Activated CD4-positive, alpha-beta T cell treated with anti-CD3 and anti-CD28 coated beads for 24 hours (primary cell): ENCODE results near the gene NCOA7.
"Not testable (repeated sequence)": the region's sequence is repeated elsewhere in the genome, so short reads cannot be mapped to it uniquely, and the experiment has no call there.

Experiments used
- DNase-seq, 2 donors: peaks; one replicate each; pipeline ENCODE4 v3.0.0-alpha.2; 2020; ENCODE audit warnings: low read depth in 2 of 2

Gene NCOA7

DNA sequence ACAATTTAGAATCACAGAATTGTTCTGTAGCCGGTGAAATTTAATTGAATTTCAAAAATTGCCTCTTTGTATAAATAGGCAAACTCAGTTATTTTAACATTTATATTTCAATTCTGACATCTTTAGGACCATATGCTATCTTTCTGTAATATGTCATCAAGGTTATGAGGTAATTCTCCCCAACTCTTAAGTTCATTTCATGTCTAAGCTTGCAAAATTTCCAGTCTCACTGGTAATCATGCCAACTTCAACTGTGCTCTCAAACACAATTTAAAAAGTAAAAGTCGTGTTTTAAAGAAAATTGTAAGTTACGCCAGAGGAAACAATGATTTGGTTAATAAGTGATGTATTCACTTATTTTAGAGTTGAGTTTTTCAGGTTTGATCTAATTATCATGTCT, 1.4 kb downstream of the NCOA7 start:
- no peak for DNase-seq

DNA sequence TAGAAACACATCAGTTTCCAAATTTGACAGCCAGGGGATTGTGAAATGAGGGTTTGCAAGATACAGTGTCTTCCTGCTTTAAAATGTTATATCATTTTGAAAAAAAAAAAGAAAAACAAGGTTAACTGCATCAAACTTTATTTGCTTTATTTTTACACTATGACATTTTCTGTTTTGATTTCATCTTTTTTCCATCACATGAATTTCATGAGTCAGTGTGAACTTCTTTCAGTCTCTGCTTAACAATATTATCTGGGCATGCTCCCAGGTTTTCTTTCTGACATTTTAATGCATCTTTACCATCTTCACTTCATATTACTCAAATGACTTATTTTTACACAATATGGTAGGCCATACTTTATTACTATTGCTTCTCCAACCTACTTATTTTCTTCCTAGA, 1.9 kb downstream of the NCOA7 start:
- DNase-seq: no peak

DNA sequence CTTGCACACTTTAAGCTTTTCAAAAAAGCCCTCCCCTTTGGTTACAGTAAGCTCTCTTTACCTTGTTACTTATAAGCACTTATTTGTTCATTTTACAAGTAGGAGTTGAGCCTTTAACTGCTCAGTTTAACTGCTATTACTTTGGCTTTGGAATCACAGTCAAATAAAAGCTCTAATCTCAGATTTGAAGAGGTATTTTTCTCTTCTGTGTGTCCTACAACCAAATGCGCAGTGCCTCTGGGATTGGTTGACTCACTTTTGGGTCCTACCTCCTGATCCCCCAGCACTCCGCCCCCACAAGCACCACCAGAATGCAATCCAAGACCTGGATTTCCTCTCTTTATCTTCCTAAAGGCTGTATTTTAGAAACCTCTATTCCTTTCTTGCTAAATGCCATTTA, 2.5 kb downstream of the NCOA7 start:
- no peak for DNase-seq

GRCh38 chr6:125793863-125794262, 3.1 kb downstream of the NCOA7 start:
- peak in 1 of 2 donors; percentile 32 for DNase-seq

- no peak for DNase-seq
Observed at GRCh38 chr6:125794342-125795137, 3.8 kb downstream of the NCOA7 start.

- DNase-seq: no peak
Observed at GRCh38 chr6:125795301-125795700, 4.5 kb downstream of the NCOA7 start.

GRCh38 chr6:125797120-125797885, 6.5 kb downstream of the NCOA7 start:
- no peak for DNase-seq

DNA sequence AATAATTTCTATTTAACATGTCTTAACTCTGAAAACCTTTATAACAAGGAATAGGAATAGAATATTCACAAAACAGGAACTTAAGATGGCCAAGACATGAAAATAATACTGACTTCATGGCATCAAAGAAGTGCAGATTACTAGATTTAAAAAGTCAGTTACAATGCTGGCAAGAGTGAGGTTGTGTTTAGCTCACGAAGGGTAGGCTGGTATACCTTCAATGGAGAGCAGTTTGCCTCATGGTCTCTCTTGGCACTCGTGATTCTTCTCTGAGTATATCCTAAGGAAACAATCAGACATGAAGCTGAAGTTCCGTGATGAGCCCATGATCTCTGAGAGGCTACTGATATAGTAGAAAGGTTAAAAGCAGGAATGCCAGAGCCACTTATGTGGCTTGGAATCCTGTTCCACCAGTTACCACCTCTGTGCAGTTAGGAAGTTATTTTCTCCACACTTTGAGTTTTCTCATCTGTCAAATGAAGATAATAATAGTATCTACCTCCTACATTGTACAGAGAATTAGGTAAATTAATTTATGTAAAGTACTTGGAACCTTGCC, 7.2 kb downstream of the NCOA7 start:
- DNase-seq: no peak

DNA sequence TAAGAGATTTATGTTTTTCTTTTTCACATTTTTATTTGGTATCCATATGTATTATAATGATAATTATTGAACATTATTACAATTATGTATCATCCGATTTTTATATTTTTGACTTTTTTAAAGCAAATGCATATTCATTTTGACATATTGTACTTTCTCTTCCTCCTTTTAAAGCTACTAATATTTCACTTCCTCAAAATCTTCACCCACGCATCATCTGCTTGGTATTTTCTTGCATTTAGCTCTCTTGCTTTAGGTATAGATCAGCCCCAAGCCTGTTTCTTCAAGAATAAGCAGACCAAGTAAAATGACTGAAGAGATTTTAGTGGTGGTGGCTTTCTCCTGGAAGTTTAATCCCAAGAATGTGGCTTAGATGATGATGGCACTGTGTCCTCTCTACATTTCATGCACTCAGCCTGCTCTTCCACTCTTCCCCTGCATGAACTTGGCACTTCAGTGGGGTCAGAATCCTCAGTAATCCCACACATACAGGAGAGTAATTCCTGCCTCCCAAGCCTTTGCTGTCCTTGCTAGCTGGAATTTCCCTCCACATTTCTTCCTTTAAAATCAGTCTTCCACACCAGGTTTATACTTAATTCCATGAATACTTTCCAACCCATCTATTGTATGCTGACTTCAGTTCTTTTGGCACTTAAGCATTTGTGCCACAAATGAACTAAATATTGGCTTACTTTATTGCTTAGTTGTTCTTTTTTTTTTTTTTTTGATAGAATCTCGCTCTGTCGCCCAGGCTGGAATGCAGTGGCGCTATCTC, 8.2 kb downstream of the NCOA7 start:
- no peak for DNase-seq

DNA sequence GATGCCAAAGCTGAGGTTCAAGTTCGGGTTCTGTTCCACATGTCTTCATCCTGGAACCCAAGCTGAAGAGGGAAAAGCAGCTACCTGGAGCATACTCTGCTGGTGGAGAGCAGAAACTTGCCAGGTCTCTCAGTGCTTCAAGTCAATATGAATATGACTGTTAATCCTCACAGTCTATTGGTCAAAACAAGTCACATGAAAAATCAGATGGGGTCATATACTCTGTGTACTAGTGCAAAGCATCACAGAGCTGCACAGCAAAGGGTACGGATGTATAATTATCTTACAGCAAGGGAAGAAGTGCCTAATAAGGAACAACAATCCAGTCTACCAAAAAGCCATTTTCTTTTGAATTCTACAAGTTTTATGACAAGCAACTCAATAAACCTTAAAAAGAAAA, 11.6 kb downstream of the NCOA7 start:
- no peak for DNase-seq

DNA sequence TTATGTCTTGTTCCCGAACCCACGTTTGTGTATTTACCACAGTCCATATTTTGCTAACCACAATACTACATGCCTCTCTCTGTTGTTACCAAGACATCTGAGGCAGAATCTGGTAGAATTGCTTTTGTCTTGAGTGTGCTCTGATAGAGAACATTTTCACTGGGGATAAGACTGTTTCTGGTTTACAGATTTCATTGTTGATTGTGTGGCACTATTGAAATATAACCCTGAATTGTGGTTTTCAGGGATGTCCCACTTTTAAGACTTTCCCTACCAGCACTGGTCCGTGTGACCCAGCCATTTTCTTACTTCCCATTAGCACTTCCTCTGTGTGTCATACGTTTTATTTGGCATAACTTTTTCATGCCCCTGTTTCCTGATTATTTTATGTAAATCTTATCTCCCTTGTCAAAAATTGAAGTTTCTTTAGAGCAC, 12.2 kb downstream of the NCOA7 start:
- no peak for DNase-seq

DNA sequence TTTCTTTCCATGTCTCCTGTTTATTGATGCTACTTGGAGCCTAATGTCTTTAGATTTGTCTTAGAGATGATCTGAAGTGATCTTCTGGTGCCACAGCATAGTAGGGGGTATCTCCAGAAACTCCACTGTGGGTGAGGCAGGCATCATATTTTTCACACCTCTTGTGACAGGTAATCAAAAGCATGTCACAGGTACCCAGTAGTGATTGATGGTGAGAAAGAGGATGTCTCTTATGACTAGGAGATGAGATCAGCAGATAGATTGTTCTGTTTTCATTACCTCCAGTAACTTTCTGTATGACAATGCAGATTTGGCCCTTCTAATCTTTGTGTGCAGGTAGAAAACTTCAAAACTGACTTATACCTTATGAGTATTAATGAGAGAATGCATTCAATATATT, 13.5 kb downstream of the NCOA7 start:
- DNase-seq: no peak

DNA sequence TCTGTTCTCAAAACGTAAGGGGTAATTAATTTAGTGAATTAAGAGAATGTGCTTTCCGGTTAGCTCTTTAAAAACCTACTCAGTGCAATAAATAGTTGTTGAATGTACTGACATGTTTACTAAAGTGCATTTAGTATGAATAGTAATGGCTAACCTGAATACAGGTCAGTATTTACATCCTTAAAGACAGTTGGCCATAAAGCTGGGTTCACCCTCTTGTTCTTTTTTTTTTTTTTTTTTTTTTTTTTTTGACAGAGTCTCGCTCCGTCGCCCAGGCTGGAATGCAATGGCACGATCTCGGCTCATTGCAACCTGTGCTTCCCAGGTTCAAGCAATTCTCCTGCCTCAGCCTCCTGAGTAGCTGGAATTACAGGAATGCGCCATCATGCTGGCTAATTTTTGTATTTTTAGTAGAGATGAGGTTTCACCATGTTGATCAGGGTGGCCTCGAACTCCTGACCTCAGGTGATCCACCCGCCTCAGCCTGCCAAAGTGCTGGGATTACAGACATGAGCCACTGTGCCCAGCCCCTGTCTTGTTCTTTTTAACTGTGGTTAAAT, 14.2 kb downstream of the NCOA7 start:
- not testable (repeated sequence) for DNase-seq

GRCh38 chr6:125806813-125807212, 16.1 kb downstream of the NCOA7 start:
- DNase-seq: no peak

- DNase-seq: no peak
Observed at GRCh38 chr6:125807293-125807692, 16.5 kb downstream of the NCOA7 start.

- DNase-seq: no peak
Observed at GRCh38 chr6:125808060-125808459, 17.3 kb downstream of the NCOA7 start.

GRCh38 chr6:125808591-125808990, 17.8 kb downstream of the NCOA7 start:
- DNase-seq: no peak

GRCh38 chr6:125809570-125810170, 18.9 kb downstream of the NCOA7 start:
- no peak for DNase-seq

DNA sequence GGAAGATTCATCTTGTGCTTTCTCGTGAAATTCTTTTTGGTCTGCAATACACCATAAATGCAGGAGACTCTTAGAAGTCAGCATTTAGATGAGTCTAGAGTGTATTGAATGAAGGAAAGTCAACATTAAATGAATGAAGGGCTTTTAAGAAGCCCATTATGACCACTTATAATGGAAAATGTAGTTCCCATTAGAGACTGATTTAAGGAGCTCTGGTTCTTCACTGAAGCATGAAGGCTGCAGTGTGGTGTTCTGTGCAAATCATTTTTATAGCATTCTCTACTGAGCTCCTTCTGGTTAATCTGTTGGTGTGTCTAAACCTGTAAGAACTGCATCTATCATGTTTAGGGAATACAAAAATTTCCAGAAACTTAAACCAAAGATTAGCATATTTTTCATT, 19.7 kb downstream of the NCOA7 start:
- no peak for DNase-seq

DNA sequence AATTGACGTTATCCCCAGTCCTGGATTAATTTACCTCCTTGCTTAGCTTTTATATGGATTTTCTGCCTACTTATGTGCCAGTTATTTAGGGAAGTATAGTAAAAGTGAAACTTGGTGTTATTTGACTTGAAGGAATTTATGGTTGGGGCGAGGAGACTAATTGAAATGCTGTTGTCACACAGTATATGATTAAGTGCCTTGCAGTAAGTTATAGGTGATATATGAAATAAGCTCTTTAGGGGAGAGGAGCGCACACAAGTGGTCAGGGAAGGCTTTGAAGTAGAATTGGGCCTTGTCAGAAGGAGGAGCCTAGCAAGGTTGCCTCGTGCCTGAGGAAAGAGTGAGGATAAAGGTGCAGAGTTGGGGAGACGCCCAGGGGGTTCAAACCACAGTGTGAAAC, 20.5 kb downstream of the NCOA7 start:
- no peak for DNase-seq
